T-helper 1 cell treated with Interleukin-12 subunit alpha and Interleukin-12 subunit beta and Interleukin-4 antibody, amounts not matched to agents 30 μg/mL and 1 μg/mL, for 36 hours (primary cell): ENCODE data around the gene RBM19.
"Not testable (repeated sequence)": the region's sequence is repeated elsewhere in the genome, so short reads cannot be mapped to it uniquely, and the experiment has no call there.

Experiments used
- H3K27ac Mint-ChIP-seq: one replicate; pipeline ENCODE4 v1.8.0; 2021; ENCODE audit warnings: mild to moderate bottlenecking, mixed read lengths
- H3K27me3 Mint-ChIP-seq: one replicate; pipeline ENCODE4 v1.8.0; 2021; ENCODE audit warnings: low read depth, mixed read lengths
- H3K36me3 Mint-ChIP-seq: one replicate; pipeline ENCODE4 v1.8.0; 2021; ENCODE audit warnings: low read depth, mixed read lengths
- H3K4me1 Mint-ChIP-seq: one replicate; pipeline ENCODE4 v1.8.0; 2021; ENCODE audit warnings: low read depth, mixed read lengths
- H3K4me3 Mint-ChIP-seq: one replicate; pipeline ENCODE4 v1.8.0; 2021; ENCODE audit warnings: mild to moderate bottlenecking, moderate library complexity, mixed read lengths
- H3K9me3 Mint-ChIP-seq: one replicate; pipeline ENCODE4 v1.8.0; 2021; ENCODE audit warnings: mixed read lengths

The RBM19 gene

GRCh38 chr12:113816866-113817265 lies 149.3 kb downstream of the RBM19 start:
- H3K27me3 Mint-ChIP-seq = no peaks in the 10 kb centered on the region
- no peak overlapping the region for H3K27ac Mint-ChIP-seq
- no peaks in the 10 kb centered on the region for H3K9me3 Mint-ChIP-seq
- H3K4me3 Mint-ChIP-seq = no peak overlapping the region
- H3K4me1 Mint-ChIP-seq = no peaks in the 10 kb centered on the region
- H3K36me3 Mint-ChIP-seq = no peaks in the 10 kb centered on the region

DNA sequence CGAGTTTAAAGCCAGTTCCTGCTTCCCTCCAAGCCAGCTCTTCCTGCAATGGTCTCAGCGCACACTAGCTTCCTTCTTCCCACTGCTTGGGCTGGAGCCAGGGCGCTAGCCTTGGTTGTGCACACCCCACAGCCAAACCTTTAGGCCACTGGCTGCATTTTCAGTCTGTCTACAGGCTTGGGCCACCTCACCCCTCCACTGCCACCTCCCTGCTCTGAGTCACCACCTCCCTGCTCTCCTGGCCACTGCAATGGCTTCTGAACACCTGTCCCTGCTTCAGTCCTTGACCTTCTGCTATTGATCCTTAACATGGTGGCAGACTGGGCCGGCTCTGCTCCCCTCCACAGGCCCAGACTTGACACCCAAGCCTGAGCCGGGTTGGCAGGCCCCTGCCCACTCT lies 151.1 kb downstream of the RBM19 start:
- H3K27ac Mint-ChIP-seq = no peak overlapping the region
- no peaks in the 10 kb centered on the region for H3K27me3 Mint-ChIP-seq
- H3K36me3 Mint-ChIP-seq = no peaks in the 10 kb centered on the region
- no peaks in the 10 kb centered on the region for H3K4me1 Mint-ChIP-seq
- H3K4me3 Mint-ChIP-seq = no peak overlapping the region
- no peaks in the 10 kb centered on the region for H3K9me3 Mint-ChIP-seq

GRCh38 chr12:113813229-113813541 lies 152.9 kb downstream of the RBM19 start:
- Mint-ChIP-seq H3K9me3 (peaks cover 4% of the 10 kb centered on the region), H3K27me3 (no peaks in the 10 kb centered on the region), H3K4me1 (no peaks in the 10 kb centered on the region), H3K27ac (no peak overlapping the region), H3K4me3 (no peak overlapping the region), H3K36me3 (peaks cover 4% of the 10 kb centered on the region)

- no peaks in the 10 kb centered on the region for H3K27me3 Mint-ChIP-seq
- peaks cover 8% of the 10 kb centered on the region for H3K9me3 Mint-ChIP-seq
- H3K36me3 Mint-ChIP-seq = peaks cover 7% of the 10 kb centered on the region
- H3K4me1 Mint-ChIP-seq = no peaks in the 10 kb centered on the region
- no peak overlapping the region for H3K4me3 Mint-ChIP-seq
- no peak overlapping the region for H3K27ac Mint-ChIP-seq
Measured at GRCh38 chr12:113812411-113813228, 153.5 kb downstream of the RBM19 start.

- not testable (repeated sequence) for H3K27me3 Mint-ChIP-seq, H3K4me1 Mint-ChIP-seq, H3K4me3 Mint-ChIP-seq, H3K27ac Mint-ChIP-seq
- peaks cover 13% of the 10 kb centered on the region for H3K36me3 Mint-ChIP-seq
- peaks cover 28% of the 10 kb centered on the region for H3K9me3 Mint-ChIP-seq
Measured at GRCh38 chr12:113809462-113810220, 156.5 kb downstream of the RBM19 start.

GRCh38 chr12:113808095-113808951 lies 157.8 kb downstream of the RBM19 start:
- no peaks in the 10 kb centered on the region for H3K4me1 Mint-ChIP-seq
- H3K9me3 Mint-ChIP-seq = peaks cover 28% of the 10 kb centered on the region
- no peaks in the 10 kb centered on the region for H3K27me3 Mint-ChIP-seq
- no peak overlapping the region for H3K4me3 Mint-ChIP-seq
- no peak overlapping the region for H3K27ac Mint-ChIP-seq
- peaks cover 13% of the 10 kb centered on the region for H3K36me3 Mint-ChIP-seq

GRCh38 chr12:113805673-113806072 lies 160.5 kb downstream of the RBM19 start:
- Mint-ChIP-seq H3K4me3 (no peak overlapping the region), H3K9me3 (peaks cover 28% of the 10 kb centered on the region), H3K36me3 (peaks cover 13% of the 10 kb centered on the region), H3K27ac (no peak overlapping the region), H3K27me3 (no peaks in the 10 kb centered on the region), H3K4me1 (no peaks in the 10 kb centered on the region)

DNA sequence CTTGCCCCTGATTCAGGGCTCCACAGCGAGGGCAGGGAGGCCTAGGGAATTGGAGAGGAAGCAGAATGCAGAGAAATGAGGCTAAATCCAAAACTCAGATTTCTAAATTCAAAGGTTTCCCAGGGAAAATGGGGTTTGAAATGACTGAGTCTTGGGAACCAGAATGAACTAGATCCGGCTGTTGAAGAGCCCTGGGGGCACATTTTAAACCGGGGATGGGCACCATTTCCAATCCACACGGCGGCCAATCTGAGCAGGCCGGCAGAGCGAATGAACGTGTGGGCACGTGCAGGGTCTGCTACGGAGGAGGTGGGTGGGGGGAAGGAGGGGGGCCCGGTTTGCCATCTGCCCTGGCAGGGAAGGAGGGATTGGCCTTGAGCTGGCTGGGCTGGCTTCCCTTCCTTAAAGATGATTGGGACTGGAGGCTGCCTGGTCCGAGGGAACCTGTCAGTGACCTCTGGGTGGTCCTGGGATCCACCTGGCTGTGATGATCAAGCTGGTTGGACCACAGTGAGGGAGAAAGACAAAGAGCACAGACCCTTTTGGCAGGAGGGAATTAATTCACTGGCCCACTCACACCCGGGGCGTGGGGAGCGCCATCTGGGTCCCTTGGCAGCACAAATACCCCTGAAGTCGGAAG lies 161.0 kb downstream of the RBM19 start:
- Mint-ChIP-seq H3K9me3 (peaks cover 28% of the 10 kb centered on the region), H3K27ac (no peak overlapping the region), H3K4me1 (no peaks in the 10 kb centered on the region), H3K36me3 (peaks cover 13% of the 10 kb centered on the region), H3K4me3 (no peak overlapping the region), H3K27me3 (no peaks in the 10 kb centered on the region)

GRCh38 chr12:113803759-113804140 lies 162.4 kb downstream of the RBM19 start:
- Mint-ChIP-seq H3K36me3 (peaks cover 13% of the 10 kb centered on the region), H3K4me1 (no peaks in the 10 kb centered on the region), H3K9me3 (peaks cover 28% of the 10 kb centered on the region), H3K4me3 (no peak overlapping the region), H3K27ac (no peak overlapping the region), H3K27me3 (no peaks in the 10 kb centered on the region)

DNA sequence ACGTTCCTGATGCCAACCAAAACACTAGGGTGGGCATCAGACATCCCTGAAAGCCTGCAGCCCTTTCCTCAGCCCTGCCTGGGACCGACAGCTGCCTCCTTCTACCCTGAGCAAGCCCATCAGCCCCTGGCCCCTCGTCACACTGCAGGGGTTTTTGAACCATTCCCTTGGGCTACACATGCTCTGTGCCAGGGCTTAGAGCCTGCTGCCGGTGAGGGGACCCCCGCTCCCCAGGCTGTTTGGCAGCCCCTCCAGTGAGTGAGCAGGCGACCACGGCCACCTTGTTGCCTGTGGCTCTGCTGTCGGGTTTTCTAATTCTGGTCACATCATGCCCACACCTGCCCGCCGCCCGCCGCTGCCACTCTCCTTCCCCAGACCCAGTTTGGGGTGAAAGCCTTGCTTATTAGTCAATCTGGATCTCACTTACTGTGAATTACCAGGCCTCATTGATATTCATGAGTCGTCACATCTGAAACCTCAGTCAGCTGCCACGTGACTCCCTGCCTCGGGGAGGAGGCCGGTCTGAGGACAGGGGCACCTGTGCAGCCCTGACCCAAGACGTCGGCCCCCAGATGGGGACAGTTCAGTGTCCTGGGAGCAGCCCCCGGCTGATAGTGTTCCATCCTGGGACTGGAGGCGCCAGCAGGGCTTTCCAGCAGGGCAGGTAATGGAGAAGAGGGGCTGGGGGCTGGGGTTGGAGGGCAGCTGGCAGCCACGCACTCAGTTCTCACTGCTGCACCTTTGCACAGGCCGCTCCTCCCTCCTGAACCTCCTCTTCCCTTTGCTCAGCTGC lies 163.0 kb downstream of the RBM19 start:
- Mint-ChIP-seq H3K27ac (no peak overlapping the region), H3K27me3 (no peaks in the 10 kb centered on the region), H3K9me3 (peaks cover 24% of the 10 kb centered on the region), H3K4me3 (no peak overlapping the region), H3K36me3 (peaks cover 9% of the 10 kb centered on the region), H3K4me1 (no peaks in the 10 kb centered on the region)

DNA sequence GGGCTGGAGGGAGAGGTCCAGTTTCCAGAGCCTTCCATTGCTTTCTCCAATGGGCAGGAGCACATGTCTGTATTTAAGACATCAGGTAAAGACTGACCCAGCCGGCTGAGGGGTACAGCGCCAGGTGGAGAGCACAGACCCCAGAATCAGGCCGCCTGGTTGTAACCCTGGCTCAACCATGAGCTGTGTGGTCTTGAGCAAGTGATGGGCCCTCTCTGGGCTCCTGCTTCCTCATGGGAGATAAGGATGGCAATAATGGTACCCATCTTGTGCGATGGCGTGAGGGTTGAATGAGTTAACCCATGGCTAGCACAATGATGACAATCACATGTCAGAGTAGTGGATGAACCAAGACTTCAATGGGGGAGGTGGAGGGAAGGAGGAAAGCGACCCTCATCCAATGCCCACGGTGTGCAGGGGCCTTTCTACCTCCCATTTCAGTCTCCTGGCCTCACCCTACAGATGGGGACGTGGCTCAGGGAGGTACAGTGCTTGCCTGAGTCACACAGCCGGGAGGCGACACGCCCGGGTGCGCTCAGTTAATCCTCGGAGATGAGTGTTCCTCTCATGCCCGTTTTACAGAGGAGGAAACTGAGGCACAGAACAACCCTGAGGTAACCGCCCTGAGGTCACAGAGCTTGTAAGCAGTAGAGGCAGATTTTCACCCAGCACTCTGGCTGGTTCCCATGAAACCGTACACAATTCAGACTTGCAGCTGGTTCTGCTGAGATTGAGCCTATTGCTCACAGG lies 163.9 kb downstream of the RBM19 start:
- H3K9me3 Mint-ChIP-seq = peaks cover 20% of the 10 kb centered on the region
- no peaks in the 10 kb centered on the region for H3K4me1 Mint-ChIP-seq
- no peak overlapping the region for H3K4me3 Mint-ChIP-seq
- no peak overlapping the region for H3K27ac Mint-ChIP-seq
- peaks cover 6% of the 10 kb centered on the region for H3K36me3 Mint-ChIP-seq
- no peaks in the 10 kb centered on the region for H3K27me3 Mint-ChIP-seq

- no peaks in the 10 kb centered on the region for H3K4me1 Mint-ChIP-seq
- H3K36me3 Mint-ChIP-seq = no peaks in the 10 kb centered on the region
- peaks cover under 1% of the 10 kb centered on the region for H3K9me3 Mint-ChIP-seq
- H3K27me3 Mint-ChIP-seq = no peaks in the 10 kb centered on the region
- H3K27ac Mint-ChIP-seq = no peak overlapping the region
- no peak overlapping the region for H3K4me3 Mint-ChIP-seq
Measured at GRCh38 chr12:113800201-113800600, 165.9 kb downstream of the RBM19 start.

DNA sequence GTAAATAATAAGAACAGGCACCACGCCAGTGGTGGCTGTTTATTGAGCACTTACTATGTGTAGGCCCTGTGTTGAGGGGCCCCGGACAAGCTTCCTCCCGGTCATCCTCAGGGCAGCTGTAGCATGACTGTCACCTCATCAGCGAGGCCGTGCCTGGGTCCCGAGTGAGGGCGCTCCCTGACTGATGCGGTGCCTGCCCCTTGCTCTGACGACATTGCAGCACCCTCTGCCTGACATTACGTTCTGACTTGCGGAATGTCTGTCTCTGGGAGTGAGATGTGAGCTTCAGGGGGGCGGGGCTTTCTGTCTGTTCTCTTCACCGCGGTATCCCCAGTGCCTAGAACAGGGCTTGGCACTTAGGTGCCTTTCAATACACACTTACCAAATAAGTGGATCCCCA lies 167.6 kb downstream of the RBM19 start:
- Mint-ChIP-seq H3K36me3 (no peaks in the 10 kb centered on the region), H3K27ac (no peak overlapping the region), H3K9me3 (no peaks in the 10 kb centered on the region), H3K27me3 (no peaks in the 10 kb centered on the region), H3K4me1 (no peaks in the 10 kb centered on the region), H3K4me3 (no peak overlapping the region)
